ENCODE results near the gene GALNT10. TPM values are rescaled to one million over a fixed set of nuclear protein-coding genes. Genes with fewer than 3 reads are reported as not detected.

GALNT10 gene
- total and polyA plus RNA-seq, 2 of the 4 experiments (the other 2 are of a cell fraction) = 46.2 to 67.0 TPM

DNA sequence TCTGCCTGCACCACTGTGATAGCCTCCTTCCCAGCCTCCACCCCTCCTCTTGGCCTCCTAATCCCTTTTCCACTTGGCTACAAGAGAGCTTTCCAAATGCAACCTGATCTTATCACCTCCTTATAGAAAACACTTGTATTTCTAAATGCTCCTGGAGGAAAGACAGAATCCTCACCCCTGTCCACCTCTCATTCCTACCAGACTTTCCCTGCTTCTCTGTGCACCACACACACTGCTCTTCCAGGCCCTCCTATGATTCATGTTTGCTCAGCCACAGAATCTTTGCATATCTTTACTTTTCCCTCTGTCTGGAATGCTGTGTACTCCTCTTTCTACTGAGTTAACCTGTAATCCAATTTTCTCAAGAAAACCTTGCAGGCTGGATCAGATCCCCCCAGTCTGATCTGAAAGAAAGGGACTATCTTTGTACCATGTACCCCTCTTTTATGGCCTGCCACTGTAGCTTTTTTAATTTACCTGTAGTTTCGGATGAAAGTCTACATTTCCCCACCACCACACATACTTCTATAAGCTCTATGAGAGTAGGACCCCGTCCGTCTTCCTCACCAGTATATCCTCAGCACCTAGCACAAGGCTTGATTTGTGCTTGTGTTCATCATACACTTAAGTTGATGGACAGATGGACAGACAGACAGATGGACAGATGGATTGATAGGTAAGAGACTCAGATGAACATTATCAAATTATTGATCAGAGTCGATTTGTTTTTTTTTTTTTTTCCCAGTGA lies 95.3 kb downstream of the GALNT10 start:
- peak overlapping the region; percentile 84; the same call in 1 of the 2 replicates for H3K18ac ChIP-seq (ENCODE audit: low read depth, low read length)
- H3K4me3 ChIP-seq (ENCODE audit: insufficient read depth, low read depth, low read length) = no peak overlapping the region
- intact Hi-C loops (cut with micrococcal nuclease) = loop anchor here (2.0 to 5.0 kb wide), 2 partner anchors 81 to 89 kb away; no protein-coding TSS in a partner anchor
- TF ChIP-seq CHD1 (IDR thresholded peaks at IDR 0.05; ENCODE audit: low read depth, low read length) = no peak
- no peak for TF ChIP-seq NFE2L2 (IDR thresholded peaks at IDR 0.05; ENCODE audit: low read depth, low read length)
- TF ChIP-seq, protein P1, sequence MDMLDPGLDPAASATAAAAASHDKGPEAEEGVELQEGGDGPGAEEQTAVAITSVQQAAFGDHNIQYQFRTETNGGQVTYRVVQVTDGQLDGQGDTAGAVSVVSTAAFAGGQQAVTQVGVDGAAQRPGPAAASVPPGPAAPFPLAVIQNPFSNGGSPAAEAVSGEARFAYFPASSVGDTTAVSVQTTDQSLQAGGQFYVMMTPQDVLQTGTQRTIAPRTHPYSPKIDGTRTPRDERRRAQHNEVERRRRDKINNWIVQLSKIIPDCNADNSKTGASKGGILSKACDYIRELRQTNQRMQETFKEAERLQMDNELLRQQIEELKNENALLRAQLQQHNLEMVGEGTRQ (IDR thresholded peaks at IDR 0.05; ENCODE audit: low read depth, low read length) = no peak
- TF ChIP-seq MAZ (IDR thresholded peaks at IDR 0.05; ENCODE audit: borderline replicate concordance, low read depth, low read length) = no peak
- TF ChIP-seq, protein P2, sequence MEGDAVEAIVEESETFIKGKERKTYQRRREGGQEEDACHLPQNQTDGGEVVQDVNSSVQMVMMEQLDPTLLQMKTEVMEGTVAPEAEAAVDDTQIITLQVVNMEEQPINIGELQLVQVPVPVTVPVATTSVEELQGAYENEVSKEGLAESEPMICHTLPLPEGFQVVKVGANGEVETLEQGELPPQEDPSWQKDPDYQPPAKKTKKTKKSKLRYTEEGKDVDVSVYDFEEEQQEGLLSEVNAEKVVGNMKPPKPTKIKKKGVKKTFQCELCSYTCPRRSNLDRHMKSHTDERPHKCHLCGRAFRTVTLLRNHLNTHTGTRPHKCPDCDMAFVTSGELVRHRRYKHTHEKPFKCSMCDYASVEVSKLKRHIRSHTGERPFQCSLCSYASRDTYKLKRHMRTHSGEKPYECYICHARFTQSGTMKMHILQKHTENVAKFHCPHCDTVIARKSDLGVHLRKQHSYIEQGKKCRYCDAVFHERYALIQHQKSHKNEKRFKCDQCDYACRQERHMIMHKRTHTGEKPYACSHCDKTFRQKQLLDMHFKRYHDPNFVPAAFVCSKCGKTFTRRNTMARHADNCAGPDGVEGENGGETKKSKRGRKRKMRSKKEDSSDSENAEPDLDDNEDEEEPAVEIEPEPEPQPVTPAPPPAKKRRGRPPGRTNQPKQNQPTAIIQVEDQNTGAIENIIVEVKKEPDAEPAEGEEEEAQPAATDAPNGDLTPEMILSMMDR (conservative IDR thresholded peaks at IDR 0.05; ENCODE audit: low read depth, low read length) = no peak
- TF ChIP-seq CEBPB (IDR thresholded peaks at IDR 0.05; ENCODE audit: low read depth, low read length) = no peak
- TF ChIP-seq, protein P3, sequence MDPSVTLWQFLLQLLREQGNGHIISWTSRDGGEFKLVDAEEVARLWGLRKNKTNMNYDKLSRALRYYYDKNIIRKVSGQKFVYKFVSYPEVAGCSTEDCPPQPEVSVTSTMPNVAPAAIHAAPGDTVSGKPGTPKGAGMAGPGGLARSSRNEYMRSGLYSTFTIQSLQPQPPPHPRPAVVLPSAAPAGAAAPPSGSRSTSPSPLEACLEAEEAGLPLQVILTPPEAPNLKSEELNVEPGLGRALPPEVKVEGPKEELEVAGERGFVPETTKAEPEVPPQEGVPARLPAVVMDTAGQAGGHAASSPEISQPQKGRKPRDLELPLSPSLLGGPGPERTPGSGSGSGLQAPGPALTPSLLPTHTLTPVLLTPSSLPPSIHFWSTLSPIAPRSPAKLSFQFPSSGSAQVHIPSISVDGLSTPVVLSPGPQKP (IDR thresholded peaks at IDR 0.05; ENCODE audit: borderline replicate concordance, low read depth, low read length) = no peak
- no peak for TF ChIP-seq FOS (IDR thresholded peaks at IDR 0.05; ENCODE audit: low read depth, low read length)
- no peak for TF ChIP-seq RFX5 (IDR thresholded peaks at IDR 0.05; ENCODE audit: low read depth, low read length)
- TF ChIP-seq RCOR1 (IDR thresholded peaks at IDR 0.05; ENCODE audit: insufficient replicate concordance, low read length) = no peak
- TF ChIP-seq SMC3 (IDR thresholded peaks at IDR 0.05; ENCODE audit: low read depth, low read length) = no peak
- TF ChIP-seq MAFK (IDR thresholded peaks at IDR 0.05; ENCODE audit: low read depth, low read length) = no peak
- no peak overlapping the region for H4K5ac ChIP-seq (ENCODE audit: low read depth, low read length)
- CTCF ChIA-PET = no interaction called here
- peak overlapping the region; percentile 87 for H2BK120ac ChIP-seq (ENCODE audit: low read depth, low read length)
- no peak overlapping the region; the same call in 1 of the 2 replicates for H3K4me2 ChIP-seq (ENCODE audit: low read depth, low read length)
- no peaks in the 10 kb centered on the region for H3K36me3 ChIP-seq (ENCODE audit: control insufficient read depth, insufficient read depth, low read length)
- H3K4me1 ChIP-seq (ENCODE audit: control insufficient read depth, insufficient read depth, low read length) = peaks cover 18% of the 10 kb centered on the region
- in situ Hi-C loops (cut with MboI; ENCODE audit: low sequenced_read_pairs) = no loop called here
- H3K4ac ChIP-seq (ENCODE audit: low read depth, low read length) = peak overlapping the region; percentile 83
- POLR2A ChIA-PET (ENCODE audit: unreplicated experiment) = no interaction called here
- H4K20me1 ChIP-seq (ENCODE audit: insufficient read depth, low read length) = 0 out of 2 replicates have a peak, but pooled peaks cover 3% of the 10 kb centered on the region
- H2AFZ ChIP-seq (replicated peaks; ENCODE audit: low read length, poor library complexity) = no peak overlapping the region
- peak overlapping the region; percentile 76 to 80; a peak in 3 of 4 replicates for H4K8ac ChIP-seq (ENCODE audit: low read depth in 2 of 2, low read length in 2 of 2)
- peak overlapping the region; percentile 91 for H2BK5ac ChIP-seq (ENCODE audit: low read depth, low read length, poor library complexity, severe bottlenecking)
- H4K91ac ChIP-seq (ENCODE audit: insufficient read depth, low read depth, low read length) = peak overlapping the region; percentile 74
- peaks cover 27 to 69% of the 10 kb centered on the region in 2 experiments for H3K79me1 ChIP-seq (ENCODE audit: low read depth in 1 of 2, low read length in 2 of 2)
- H2AK5ac ChIP-seq (ENCODE audit: low read depth, low read length) = peak overlapping the region; percentile 99
- no peaks in the 10 kb centered on the region for H3K9me3 ChIP-seq (ENCODE audit: control insufficient read depth, insufficient read depth, low read length)
- H3K9ac ChIP-seq (ENCODE audit: low read depth, low read length) = no peak overlapping the region; the same call in 1 of the 2 replicates
- peak overlapping the region; percentile 13; the same call in 1 of the 2 replicates for H3K56ac ChIP-seq (ENCODE audit: extremely low read depth, insufficient read depth, low read length)
- no peaks in the 10 kb centered on the region for H3K27me3 ChIP-seq (ENCODE audit: control insufficient read depth, insufficient read depth, low read length)
- ATAC-seq (ENCODE audit: low read depth) (peak; percentile 79), DNase-seq (peak; percentile 81)
- dilution Hi-C loops (cut with HindIII; ENCODE audit: low sequenced_read_pairs, unreplicated experiment) = no loop called here
- no TSS peak for BruUV-seq (replicated peaks)
- H3K27ac ChIP-seq (ENCODE audit: insufficient read depth, low read length) = peak overlapping the region; percentile 17; the same call in 1 of the 2 replicates
- peaks cover 18% of the 10 kb centered on the region for H3K9me1 ChIP-seq (ENCODE audit: insufficient read depth, low read length)
- no CpG with 5 or more reads among the region's 4 CpGs for WGBS, 2 experiments (ENCODE audit: extremely low coverage in 2 of 2, insufficient read length in 1 of 2)
- H2AK9ac ChIP-seq (replicated peaks; ENCODE audit: low read depth, low read length, poor library complexity) = no peak overlapping the region
- H2BK20ac ChIP-seq (ENCODE audit: low read depth, low read length) = peak overlapping the region; percentile 85
- H2BK15ac ChIP-seq (ENCODE audit: low read depth, low read length) = peak overlapping the region; percentile 92; the same call in 1 of the 3 replicates
- H3K14ac ChIP-seq (replicated peaks; ENCODE audit: low read depth, low read length) = peak overlapping the region; percentile 57; the same call in 1 of the 2 replicates
- H3K23ac ChIP-seq (ENCODE audit: low read depth, low read length) = no peak overlapping the region

All from IMR-90 (cell line).